HepG2 (cell line): ENCODE measurements around the gene TEX35. TPM values are rescaled to one million over a fixed set of nuclear protein-coding genes. Genes with fewer than 3 reads are reported as not detected.

Source experiments
- ATAC-seq: fragments of 200-7000 bp; cut with Tn5 transposase; 3 replicates; pipeline ENCODE4 v1.9.1; 2020; ENCODE audit warnings: mild to moderate bottlenecking, moderate library complexity
- BruUV-seq: library from RNA; stranded (reverse); fragments of 400-500 nt; replicated peaks from 2 replicates; lab custom pipeline; 2021; lab: Mats Ljungman, UMichigan
- CTCF ChIA-PET: fragments of 300-600 bp; formaldehyde crosslinking; extraction: SDS; loops from one replicate; lab custom pipeline; 2021; ENCODE audit warnings: low total read pairs, inconsistent platforms, low intra/inter-chr PET ratio; lab: Yijun Ruan, JAX
- POLR2A ChIA-PET: fragments of 350-600 bp; sonication (Branson Sonifier 250); formaldehyde crosslinking; loops from one replicate; lab custom pipeline; 2020; ENCODE audit warnings: antibody characterized with exemption, inconsistent platforms; lab: Yijun Ruan, JAX
- DNase-seq: peaks from one replicate; pipeline ENCODE4 v3.0.0-alpha.2; 2015; ENCODE audit warnings: low spot score
- FAIRE-seq: peaks from 3 replicates; lab custom pipeline; 2011; peaks lifted over from hg19 to GRCh38; lab: Jason Lieb, UNC
- H2AFZ ChIP-seq: one replicate; pipeline ENCODE4 v1.6.1; 2011; ENCODE audit warnings: low read length, inconsistent platforms
- H3K27ac ChIP-seq: fragments of 300-600 bp; 3 replicates; pipeline ENCODE4 v1.8.0; 2011; ENCODE audit warnings: mixed run types, mild to moderate bottlenecking, mixed read lengths, low read length, inconsistent platforms; ENCODE audit not compliant: insufficient read depth; ENCODE audit errors: extremely low read length
- H3K27me3 ChIP-seq, 2 experiments: fragments of 200-600 bp in 1 of 2; 2 replicates in 1 of 2; 3 replicates in 1 of 2; pipeline versions ENCODE4 v1.6.0 to v1.8.0; 2011; ENCODE audit warnings: low read length in 2 of 2, mild to moderate bottlenecking in 2 of 2, moderate library complexity in 2 of 2, inconsistent platforms in 1 of 2; ENCODE audit not compliant: insufficient read depth in 2 of 2, control insufficient read depth in 1 of 2
- H3K36me3 ChIP-seq, 2 experiments: fragments of 200-600 bp in 1 of 2; replicated peaks in 1 of 2; 2 replicates in 1 of 2; 3 replicates in 1 of 2; pipeline versions ENCODE4 v1.5.1 to v1.8.0; 2011; ENCODE audit warnings: low read length in 2 of 2, inconsistent platforms in 1 of 2; ENCODE audit not compliant: insufficient read depth in 2 of 2, control insufficient read depth in 1 of 2
- H3K4me1 ChIP-seq: 2 replicates; pipeline ENCODE4 v1.5.1; 2012; ENCODE audit warnings: low read length, inconsistent platforms; ENCODE audit not compliant: insufficient read depth
- H3K4me2 ChIP-seq: 2 replicates; pipeline ENCODE4 v1.6.0; 2011; ENCODE audit warnings: low read depth, low read length, inconsistent platforms
- H3K4me3 ChIP-seq, 3 experiments: fragments of 200-600 bp in 1 of 3; sonication (generic), shearing (Covaris generic) in 1 of 3; replicated peaks in 1 of 3; 2 replicates each; pipeline ENCODE4 v1.5.1; 2011 to 2016; ENCODE audit warnings: low read length in 3 of 3, inconsistent platforms in 2 of 3, low read depth in 2 of 3, mild to moderate bottlenecking in 2 of 3, control low read depth in 1 of 3, mixed read lengths in 1 of 3; ENCODE audit not compliant: insufficient read depth in 1 of 3
- H3K79me2 ChIP-seq: one replicate; pipeline ENCODE4 v1.6.1; 2011; ENCODE audit warnings: low read length, inconsistent platforms; ENCODE audit not compliant: insufficient read depth
- H3K9ac ChIP-seq: 2 replicates; pipeline ENCODE4 v1.6.0; 2011; ENCODE audit warnings: mild to moderate bottlenecking, low read depth, low read length, inconsistent platforms; ENCODE audit not compliant: insufficient read depth
- H3K9me3 ChIP-seq: 2 replicates; pipeline ENCODE4 v1.5.1; 2012; ENCODE audit warnings: mild to moderate bottlenecking, low read length
- H4K20me1 ChIP-seq: 2 replicates; pipeline ENCODE4 v1.6.0; 2011; ENCODE audit warnings: inconsistent platforms, mild to moderate bottlenecking, low read length, moderate library complexity; ENCODE audit not compliant: insufficient read depth
- HNRNPLL ChIP-seq: fragments of 200-400 bp; formaldehyde crosslinking; IDR thresholded peaks from 2 replicates; pipeline ENCODE4 v1.6.1; 2017; ENCODE audit warnings: mild to moderate bottlenecking, low read depth, low read length; ENCODE audit not compliant: poor library complexity, severe bottlenecking
- RORA ChIP-seq: sonication (generic); formaldehyde crosslinking; IDR thresholded peaks from 2 replicates; pipeline ENCODE4 v1.5.0; 2020; ENCODE audit warnings: mild to moderate bottlenecking, missing genetic modification reagents, moderate library complexity
- ZBTB42 ChIP-seq: sonication (generic); formaldehyde crosslinking; IDR thresholded peaks from 2 replicates; pipeline ENCODE4 v1.5.0; 2020; ENCODE audit warnings: mild to moderate bottlenecking, missing genetic modification reagents
- ZNF138 ChIP-seq: sonication (generic); formaldehyde crosslinking; IDR thresholded peaks from 2 replicates; pipeline ENCODE4 v1.5.0; 2020; ENCODE audit warnings: mild to moderate bottlenecking, low read depth, missing genetic modification reagents
- ZNF552 ChIP-seq: sonication (generic); formaldehyde crosslinking; IDR thresholded peaks from 2 replicates; pipeline ENCODE4 v1.9.0; 2022; ENCODE audit warnings: missing genetic modification reagents, mild to moderate bottlenecking, borderline replicate concordance
- WGBS: methylation state at CpG from one replicate; pipeline ENCODE4 v1.1.6; 2017; ENCODE audit warnings: low lambda C conversion rate; 5-methylcytosine and 5-hydroxymethylcytosine counted together
- in situ Hi-C: cut with HindIII; loops from 2 replicates; pipeline ENCODE4 v1.10.0; 2017; ENCODE audit warnings: low pct_unique_long_range_greater_than_20kb; ENCODE audit not compliant: extremely low pct_ligation_motif_present
- intact Hi-C: fragments of 100-400 bp; cut with micrococcal nuclease; formaldehyde crosslinking; loops from one replicate; pipeline ENCODE4 v1.10.0; 2022; ENCODE audit not compliant: unreplicated experiment
- polyA plus RNA-seq, 8 experiments: library from polyadenylated mRNA; depleted of rRNA in 3 of 8; stranded (reverse) in 7 of 8; unstranded in 1 of 8; fragments of >200 nt; fragmentation: Illumina TruSeq in 4 of 8; extraction: Trizol in 4 of 8; gene quantifications; 2 replicates each; pipeline versions ENCODE4 v1.2.1 to v1.2.3, GENCODE V29; 2011 to 2016; ENCODE audit warnings: low read depth in 4 of 8, missing spikeins in 1 of 8, mixed read lengths in 1 of 8; ENCODE audit not compliant: insufficient read depth in 1 of 8
- total RNA-seq, 5 experiments: library from RNA; depleted of rRNA; stranded (reverse); fragments of >200 nt; fragmentation: Illumina TruSeq; extraction: Trizol; gene quantifications; 2 replicates each; pipeline ENCODE4 v1.2.3, GENCODE V29; 2016; ENCODE audit warnings: low read depth in 1 of 5
- TF ChIP-seq, protein P1 (sequence below): sonication (generic); formaldehyde crosslinking; conservative IDR thresholded peaks from 2 replicates; pipeline ENCODE4 v1.4.0; 2020; ENCODE audit warnings: missing genetic modification reagents

Gene TEX35
- total and polyA plus RNA-seq, 2 of the 13 experiments (the other 11 are each of a cell fraction or from before 2014, with no cell fraction given): not detected

DNA sequence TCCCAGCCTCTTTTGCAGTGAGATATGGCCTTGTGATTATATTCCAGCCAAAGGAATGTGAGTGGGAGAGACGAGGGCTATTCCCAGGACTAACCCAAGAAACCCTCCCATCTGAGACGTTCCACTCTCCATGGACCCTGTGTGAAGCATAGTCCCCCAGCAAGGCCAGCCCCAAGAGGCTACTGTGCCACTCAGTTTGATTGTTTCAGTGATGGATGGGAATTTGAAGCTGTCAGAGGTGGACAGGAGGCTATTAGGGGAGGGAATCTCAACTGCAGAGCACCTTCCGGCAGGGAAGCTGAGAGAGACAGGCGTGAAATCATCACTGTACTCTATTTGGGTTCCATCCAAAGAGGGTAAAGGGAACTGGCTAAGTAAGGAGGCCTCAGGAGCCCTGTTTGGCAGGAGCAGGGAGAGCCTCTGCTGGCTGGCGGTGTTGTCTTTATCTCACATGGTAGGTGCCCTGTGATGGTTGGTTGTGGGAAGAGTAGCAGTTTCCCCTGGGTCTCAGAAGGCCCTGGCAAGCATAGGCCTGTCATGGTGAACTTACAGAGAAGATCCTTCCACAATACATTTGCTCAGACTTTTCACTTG is 3.4 kb upstream of the TEX35 start:
- no peak for DNase-seq
- Histone ChIP-seq H3K79me2 (no peaks in the 10 kb centered on the region), H3K36me3 (no peaks in the 10 kb centered on the region), H4K20me1 (no peaks in the 10 kb centered on the region), H3K27me3 (peaks cover 0 to 7% of the 10 kb centered on the region in 2 experiments; a peak in 2 of 5 replicates), H2AFZ (no peak overlapping the region), H3K27ac (no peak overlapping the region), H3K4me2 (no peak overlapping the region), H3K4me1 (0 out of 2 replicates have a peak, but pooled peaks cover 18% of the 10 kb centered on the region), H3K9me3 (no peaks in the 10 kb centered on the region), H3K9ac (no peak overlapping the region), H3K4me3 (no peak overlapping the region)
- intact Hi-C loops (no loop called here), in situ Hi-C loops (loop anchor here (10.0 kb wide), 1 partner anchor 215 kb away; no protein-coding TSS in a partner anchor)
- POLR2A ChIA-PET: no interaction called here
- FAIRE-seq: no peak
- WGBS: 67% methylated on average over 3 of the region's 5 CpGs
- ATAC-seq: no peak
- TF ChIP-seq ZBTB42 (CRISPR knock-in tag): no peak
- no peak for TF ChIP-seq ZNF138
- no peak for TF ChIP-seq ZNF552 (CRISPR knock-in tag)
- no peak for TF ChIP-seq RORA (CRISPR knock-in tag)
- TF ChIP-seq HNRNPLL: no peak
- TF ChIP-seq, protein P1, sequence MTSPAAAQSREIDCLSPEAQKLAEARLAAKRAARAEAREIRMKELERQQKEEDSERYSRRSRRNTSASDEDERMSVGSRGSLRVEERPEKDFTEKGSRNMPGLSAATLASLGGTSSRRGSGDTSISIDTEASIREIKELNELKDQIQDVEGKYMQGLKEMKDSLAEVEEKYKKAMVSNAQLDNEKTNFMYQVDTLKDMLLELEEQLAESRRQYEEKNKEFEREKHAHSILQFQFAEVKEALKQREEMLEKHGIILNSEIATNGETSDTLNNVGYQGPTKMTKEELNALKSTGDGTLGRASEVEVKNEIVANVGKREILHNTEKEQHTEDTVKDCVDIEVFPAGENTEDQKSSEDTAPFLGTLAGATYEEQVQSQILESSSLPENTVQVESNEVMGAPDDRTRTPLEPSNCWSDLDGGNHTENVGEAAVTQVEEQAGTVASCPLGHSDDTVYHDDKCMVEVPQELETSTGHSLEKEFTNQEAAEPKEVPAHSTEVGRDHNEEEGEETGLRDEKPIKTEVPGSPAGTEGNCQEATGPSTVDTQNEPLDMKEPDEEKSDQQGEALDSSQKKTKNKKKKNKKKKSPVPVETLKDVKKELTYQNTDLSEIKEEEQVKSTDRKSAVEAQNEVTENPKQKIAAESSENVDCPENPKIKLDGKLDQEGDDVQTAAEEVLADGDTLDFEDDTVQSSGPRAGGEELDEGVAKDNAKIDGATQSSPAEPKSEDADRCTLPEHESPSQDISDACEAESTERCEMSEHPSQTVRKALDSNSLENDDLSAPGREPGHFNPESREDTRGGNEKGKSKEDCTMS: no peak
- CTCF ChIA-PET: no interaction called here
- BruUV-seq: no TSS peak
